Panc1 (cell line): ENCODE data around the gene HES5. TPM values are rescaled to one million over a fixed set of nuclear protein-coding genes. Genes with fewer than 3 reads are reported as not detected.

Source experiments
- ATAC-seq: fragments of 200-7000 bp; cut with Tn5 transposase; 2 replicates; pipeline ENCODE4 v1.9.1; 2020; ENCODE audit warnings: mild to moderate bottlenecking, moderate library complexity
- BruUV-seq: library from RNA; stranded (reverse); fragments of 400-500 nt; replicated peaks from 2 replicates; lab custom pipeline; 2021; lab: Mats Ljungman, UMichigan
- CTCF ChIA-PET: fragments of 300-600 bp; sonication (Branson Sonifier 250); formaldehyde crosslinking; loops from one replicate; lab custom pipeline; 2022; ENCODE audit warnings: antibody characterized with exemption; lab: Charles Lee
- POLR2A ChIA-PET: fragments of 300-600 bp; sonication (Branson Sonifier 250); formaldehyde crosslinking; loops from one replicate; lab custom pipeline; 2022; ENCODE audit warnings: antibody characterized with exemption; lab: Charles Lee
- DNase-seq: peaks from one replicate; pipeline ENCODE4 v3.0.0-alpha.2; 2010; ENCODE audit warnings: low read depth, low spot score
- H3K27ac ChIP-seq: 2 replicates; pipeline ENCODE4 v1.5.1; 2011; ENCODE audit warnings: mild to moderate bottlenecking, low read length, inconsistent platforms
- H3K27me3 ChIP-seq: fragments of 200-500 bp; sonication (Bioruptor generic); 2 replicates; pipeline ENCODE4 v1.6.0; 2014; ENCODE audit warnings: low read length, inconsistent platforms; ENCODE audit not compliant: control insufficient read depth, insufficient read depth
- H3K36me3 ChIP-seq: fragments of 200-500 bp; sonication (Bioruptor generic); 2 replicates; pipeline ENCODE4 v1.5.1; 2014; ENCODE audit warnings: inconsistent platforms, mild to moderate bottlenecking, low read length, moderate library complexity; ENCODE audit not compliant: control insufficient read depth, insufficient read depth
- H3K4me1 ChIP-seq: 2 replicates; pipeline ENCODE4 v1.5.1; 2011; ENCODE audit warnings: inconsistent platforms, mild to moderate bottlenecking, low read length, moderate library complexity; ENCODE audit not compliant: control insufficient read depth, insufficient read depth
- H3K4me3 ChIP-seq, 2 experiments: 2 replicates each; pipeline ENCODE4 v1.5.1; 2011 to 2012; ENCODE audit warnings: low read depth in 2 of 2, low read length in 2 of 2, mild to moderate bottlenecking in 2 of 2, inconsistent platforms in 1 of 2, moderate library complexity in 1 of 2
- H3K9me3 ChIP-seq: fragments of 200-500 bp; sonication (Bioruptor generic); 2 replicates; pipeline ENCODE4 v1.5.1; 2014; ENCODE audit warnings: low read depth, mild to moderate bottlenecking, inconsistent platforms, low read length, moderate library complexity; ENCODE audit not compliant: control insufficient read depth, insufficient read depth
- CTCF ChIP-seq: fragments of 450-650 bp; IDR thresholded peaks from 2 replicates; pipeline ENCODE4 v1.5.1; 2017; ENCODE audit warnings: mild to moderate bottlenecking
- POLR2AphosphoS5 ChIP-seq: IDR thresholded peaks from 2 replicates; pipeline ENCODE4 v1.6.1; 2012; ENCODE audit warnings: mild to moderate bottlenecking, low read depth, low read length, moderate library complexity
- REST ChIP-seq, 2 experiments: IDR thresholded peaks; 2 replicates each; pipeline ENCODE4 v1.6.1; 2011 to 2012; ENCODE audit warnings: low read depth in 2 of 2, control low read depth in 1 of 2, low read length in 1 of 2, mild to moderate bottlenecking in 1 of 2, moderate library complexity in 1 of 2; ENCODE audit not compliant: insufficient read depth in 1 of 2
- SIN3A ChIP-seq: IDR thresholded peaks from 2 replicates; pipeline ENCODE4 v1.6.1; 2012; ENCODE audit warnings: low read depth, mild to moderate bottlenecking, low read length, moderate library complexity, borderline replicate concordance; ENCODE audit not compliant: insufficient read depth
- TCF7L2 ChIP-seq: IDR thresholded peaks from 2 replicates; pipeline ENCODE4 v1.6.1; 2011; ENCODE audit warnings: mild to moderate bottlenecking, low read depth, low read length, inconsistent platforms
- in situ Hi-C: cut with HindIII; loops from 2 replicates; pipeline ENCODE4 v1.10.0; 2016; ENCODE audit warnings: low sequenced_read_pairs, low pct_unique_long_range_greater_than_20kb
- intact Hi-C: fragments of 100-400 bp; cut with micrococcal nuclease; formaldehyde crosslinking; loops from one replicate; pipeline ENCODE4 v1.10.0; 2022; ENCODE audit not compliant: unreplicated experiment
- total RNA-seq: library from RNA; stranded (reverse); gene quantifications from one replicate; pipeline ENCODE4 v1.2.1, GENCODE V29; 2021; ENCODE audit not compliant: unreplicated experiment

Gene HES5
- total RNA-seq, 1 experiment from 2014 or later, result not detected

GRCh38 chr1:2535455-2535854, 5.4 kb upstream of the HES5 start:
- H3K27ac ChIP-seq, result 0 out of 2 replicates have a peak overlapping the region, but pooled peaks have one; percentile 4
- intact Hi-C loops (no loop called here), in situ Hi-C loops (no loop called here)

GRCh38 chr1:2534687-2535441, 4.8 kb upstream of the HES5 start:
- ChIA-PET POLR2A (no interaction called here), CTCF (interaction anchor here (0.6 kb wide), 1 partner anchor 9 kb away, joined by 3 read pairs; no protein-coding TSS in a partner anchor)
- TF ChIP-seq CTCF (no peak), TCF7L2 (no peak), POLR2AphosphoS5 (no peak), REST (IDR thresholded peaks at IDR 0.05; ENCODE audit: insufficient read depth in 1 of 2, low read depth in 2 of 2, low read length in 1 of 2) (no peak), SIN3A (no peak)
- intact Hi-C loops (no loop called here), in situ Hi-C loops (no loop called here)
- DNase-seq (no peak), ATAC-seq (peak; percentile 65)
- H3K4me1 ChIP-seq, result peaks cover 45% of the 10 kb centered on the region
- H3K4me3 ChIP-seq, result no peak overlapping the region
- no peaks in the 10 kb centered on the region for H3K27me3 ChIP-seq
- H3K9me3 ChIP-seq, result no peaks in the 10 kb centered on the region
- H3K36me3 ChIP-seq, result no peaks in the 10 kb centered on the region
- no peak overlapping the region for H3K27ac ChIP-seq
- no TSS peak for BruUV-seq

More at GRCh38 chr1:2535455-2535854, 5.4 kb upstream of the HES5 start:
- BruUV-seq, result no TSS peak
- no peak for ATAC-seq
- no peak overlapping the region for H3K4me3 ChIP-seq
- TF ChIP-seq CTCF (peak; percentile 11; the same call in 1 of the 2 replicates), REST (IDR thresholded peaks at IDR 0.05; ENCODE audit: insufficient read depth in 1 of 2, low read depth in 2 of 2, low read length in 1 of 2) (no peak)
- H3K9me3 ChIP-seq, result no peaks in the 10 kb centered on the region
- no peaks in the 10 kb centered on the region for H3K36me3 ChIP-seq
- no peaks in the 10 kb centered on the region for H3K27me3 ChIP-seq
- ChIA-PET POLR2A (no interaction called here), CTCF (no interaction called here)
- DNase-seq, result no peak
- peaks cover 45% of the 10 kb centered on the region for H3K4me1 ChIP-seq
